ENCODE data around the gene PHACTR1.

- TF ChIP-seq CTCF (conservative IDR thresholded peaks at IDR 0.05 in 1 of 2, IDR thresholded peaks at IDR 0.05 in 1 of 2; ENCODE audit: extremely low read depth in 1 of 2, insufficient read depth in 1 of 2, low read depth in 1 of 2, low read length in 2 of 2) (no peak), EZH2 (IDR thresholded peaks at IDR 0.05; ENCODE audit: borderline replicate concordance, low read length) (no peak)
Measured at GRCh38 chr6:13005994-13006393, 289.4 kb downstream of the PHACTR1 start.
